Spleen (tissue), 11 donors: ENCODE data around the gene KCNQ1. TPM values are rescaled to one million over a fixed set of nuclear protein-coding genes. Genes with fewer than 3 reads are reported as not detected.

ENCODE experiments used
- DNase-seq: peaks from one replicate; pipeline ENCODE4 v3.0.0-alpha.2; 2020
- H3K27ac ChIP-seq, 8 donors: fragments of 200-600 bp; sonication (generic) in 7 of 8; 1 replicate in 4 of 8; 2 replicates in 4 of 8; pipeline versions ENCODE4 v1.5.0 to v1.8.0; 2016 to 2021; ENCODE audit warnings: inconsistent platforms in 4 of 8, mild to moderate bottlenecking in 4 of 8, moderate library complexity in 1 of 8
- H3K27me3 ChIP-seq, 7 donors: fragments of 200-600 bp; sonication (generic) in 6 of 7; replicated peaks in 1 of 7; 1 replicate in 4 of 7; 2 replicates in 3 of 7; pipeline versions ENCODE4 v1.5.0 to v1.8.0; 2016 to 2021; ENCODE audit warnings: inconsistent platforms in 3 of 7, mild to moderate bottlenecking in 1 of 7
- H3K36me3 ChIP-seq, 6 donors: fragments of 200-600 bp; sonication (generic) in 5 of 6; 1 replicate in 4 of 6; 2 replicates in 2 of 6; pipeline versions ENCODE4 v1.5.0 to v1.8.0; 2016 to 2021; ENCODE audit warnings: inconsistent platforms in 2 of 6
- H3K4me1 ChIP-seq, 6 donors: fragments of 200-600 bp; sonication (generic) in 5 of 6; 1 replicate in 3 of 6; 2 replicates in 3 of 6; pipeline versions ENCODE4 v1.5.0 to v1.8.0; 2016 to 2021; ENCODE audit warnings: inconsistent platforms in 3 of 6
- H3K4me3 ChIP-seq, 8 donors: fragments of 200-600 bp; sonication (generic) in 7 of 8; 1 replicate in 4 of 8; 2 replicates in 4 of 8; pipeline versions ENCODE4 v1.5.0 to v1.8.0; 2016 to 2021; ENCODE audit warnings: inconsistent platforms in 4 of 8, mild to moderate bottlenecking in 4 of 8, moderate library complexity in 2 of 8
- H3K9me3 ChIP-seq, 8 donors: fragments of 200-600 bp; sonication (generic) in 7 of 8; 1 replicate in 4 of 8; 2 replicates in 4 of 8; pipeline versions ENCODE4 v1.5.0 to v1.8.0; 2016 to 2021; ENCODE audit warnings: inconsistent platforms in 4 of 8
- POLR2A ChIP-seq, 3 donors: fragments of 450-650 bp; IDR thresholded peaks; one replicate each; pipeline ENCODE4 v1.5.1; 2017; ENCODE audit warnings: antibody characterized with exemption in 3 of 3, mild to moderate bottlenecking in 1 of 3
- POLR2AphosphoS5 ChIP-seq, 3 donors: sonication (generic); formaldehyde crosslinking; IDR thresholded peaks; one replicate each; pipeline ENCODE4 v1.5.1; 2017; ENCODE audit warnings: antibody characterized with exemption in 3 of 3
- WGBS, 5 donors: extraction: QIAGEN DNeasy Blood & Tissue Kit in 3 of 5; methylation state at CpG; one replicate each; pipeline versions ENCODE4 v1.1.5 to v1.1.7; 2013 to 2018; 5-methylcytosine and 5-hydroxymethylcytosine counted together
- intact Hi-C: fragments of 100-400 bp; cut with DNase I; formaldehyde crosslinking; loops from one replicate; pipeline ENCODE4 v1.15.0; 2023; ENCODE audit warnings: low total_unique reads
- polyA plus RNA-seq, 3 donors: library from polyadenylated mRNA; stranded (reverse); fragments of 200-250 nt; gene quantifications; one replicate each; pipeline ENCODE4 v1.2.1, GENCODE V29; 2013
- total RNA-seq, 7 donors: library from RNA; depleted of rRNA in 3 of 7; stranded (reverse); fragments of >200 nt in 3 of 7; fragmentation: NEBNext Ultra II Directional in 4 of 7; extraction: Animal tissue kit (Norgen Biotek cat#: 25700) in 4 of 7; gene quantifications; one replicate each; pipeline versions ENCODE4 v1.1.0 to v1.2.1, GENCODE V29; 2016 to 2021
- TF ChIP-seq, protein P1 (sequence below), 11 experiments: fragments of 200-600 bp in 7 of 11; fragments of 450-650 bp in 4 of 11; sonication (generic) in 4 of 11; IDR thresholded peaks in 8 of 11; conservative IDR thresholded peaks in 3 of 11; 1 replicate in 7 of 11; 2 replicates in 4 of 11; pipeline versions ENCODE4 v1.4.0 to v1.8.0; 2016 to 2021; ENCODE audit warnings: antibody characterized with exemption in 11 of 11, inconsistent platforms in 4 of 11, mild to moderate bottlenecking in 1 of 11
- donor health status: healthy with polysubstance abuse.
- donor health status: DM: no; HTN: no; CAD: no; lungs with moderate emphysema.
- donor health status: DM: no; HTN: no; CAD: no.
- donor health status: Bipolar disorder and iron deficiency.
- donor health status: healthy.
- donor health status: DM: no; HTN: no; CAD: no.
- donor health status: DM: yes; HTN: yes; CAD: no.

The KCNQ1 gene
- total and polyA plus RNA-seq, 10 donors = 3.3 to 21.6 (median 13.5) TPM

DNA sequence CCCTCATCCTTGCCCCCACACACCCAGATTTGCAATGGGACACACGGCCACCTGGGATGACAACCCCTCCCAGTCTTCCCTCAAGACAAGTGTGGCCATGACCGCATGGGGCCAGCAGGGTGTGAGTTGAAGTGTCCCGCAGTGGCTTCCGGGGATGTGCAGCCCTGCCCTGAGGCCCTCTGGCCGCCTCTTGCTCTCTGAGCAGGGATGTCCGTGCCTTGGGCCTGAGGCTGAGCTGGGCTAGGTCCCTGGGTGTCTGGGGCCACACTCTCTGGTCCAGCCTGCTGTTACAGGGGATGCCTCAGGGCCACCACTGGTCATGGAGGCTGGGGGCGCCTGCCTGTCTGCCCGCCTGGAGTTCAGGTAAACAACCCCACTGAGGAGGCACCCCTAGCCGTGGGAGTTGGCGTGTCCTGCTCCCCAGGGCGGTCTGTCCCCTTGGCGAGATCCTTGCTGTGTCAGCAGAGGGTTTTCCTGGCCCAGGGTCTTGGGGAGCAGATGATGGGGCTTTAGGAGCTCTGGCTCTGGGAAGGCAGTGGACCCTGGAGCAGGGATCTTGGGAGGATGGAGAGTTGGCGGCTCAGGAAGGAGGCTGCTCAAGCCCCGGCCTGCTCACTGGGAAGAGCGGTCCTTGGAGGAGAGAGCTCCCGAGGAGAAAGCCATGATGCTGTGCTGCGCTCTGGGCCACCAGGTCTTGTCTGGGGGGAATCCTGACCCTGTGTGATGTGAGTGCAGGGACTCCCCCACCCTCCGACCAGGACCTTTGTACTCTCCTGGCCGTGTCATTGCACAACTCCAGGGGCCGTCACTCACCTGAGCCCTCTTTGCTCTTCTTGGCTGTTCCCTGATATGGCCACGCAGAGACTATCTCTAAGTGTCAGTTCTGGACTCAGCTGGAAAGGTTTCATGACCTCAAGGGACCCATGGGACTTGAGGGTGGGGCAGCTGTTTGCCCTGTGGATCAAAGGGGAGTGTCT, 67.9 kb downstream of the KCNQ1 start:
- Histone ChIP-seq H3K36me3 (no peaks in the 10 kb centered on the region), H3K27ac (no peak overlapping the region), H3K9me3 (no peaks in the 10 kb centered on the region), H3K27me3 (no peaks in the 10 kb centered on the region), H3K4me3 (no peak overlapping the region), H3K4me1 (peaks cover 0 to 34% (median 11%) of the 10 kb centered on the region in 6 donors)
- WGBS, 5 donors = 85 to 93% (median 92%) methylated on average over 13 to 21 of the region's 21 CpGs
- intact Hi-C loops = no loop called here
- peak; percentile 69 for DNase-seq
- TF ChIP-seq, protein P1, sequence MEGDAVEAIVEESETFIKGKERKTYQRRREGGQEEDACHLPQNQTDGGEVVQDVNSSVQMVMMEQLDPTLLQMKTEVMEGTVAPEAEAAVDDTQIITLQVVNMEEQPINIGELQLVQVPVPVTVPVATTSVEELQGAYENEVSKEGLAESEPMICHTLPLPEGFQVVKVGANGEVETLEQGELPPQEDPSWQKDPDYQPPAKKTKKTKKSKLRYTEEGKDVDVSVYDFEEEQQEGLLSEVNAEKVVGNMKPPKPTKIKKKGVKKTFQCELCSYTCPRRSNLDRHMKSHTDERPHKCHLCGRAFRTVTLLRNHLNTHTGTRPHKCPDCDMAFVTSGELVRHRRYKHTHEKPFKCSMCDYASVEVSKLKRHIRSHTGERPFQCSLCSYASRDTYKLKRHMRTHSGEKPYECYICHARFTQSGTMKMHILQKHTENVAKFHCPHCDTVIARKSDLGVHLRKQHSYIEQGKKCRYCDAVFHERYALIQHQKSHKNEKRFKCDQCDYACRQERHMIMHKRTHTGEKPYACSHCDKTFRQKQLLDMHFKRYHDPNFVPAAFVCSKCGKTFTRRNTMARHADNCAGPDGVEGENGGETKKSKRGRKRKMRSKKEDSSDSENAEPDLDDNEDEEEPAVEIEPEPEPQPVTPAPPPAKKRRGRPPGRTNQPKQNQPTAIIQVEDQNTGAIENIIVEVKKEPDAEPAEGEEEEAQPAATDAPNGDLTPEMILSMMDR (IDR thresholded peaks at IDR 0.05 in 8 of 11, conservative IDR thresholded peaks at IDR 0.05 in 3 of 11) = no peak
- TF ChIP-seq POLR2AphosphoS5 (IDR thresholded peaks at IDR 0.05) (no peak), POLR2A (IDR thresholded peaks at IDR 0.05) (no peak)

GRCh38 chr11:2513441-2513840, 68.6 kb downstream of the KCNQ1 start:
- DNase-seq = peak; percentile 62
- Histone ChIP-seq H3K4me3 (no peak overlapping the region), H3K4me1 (peaks cover 0 to 34% (median 11%) of the 10 kb centered on the region in 6 donors), H3K27ac (no peak overlapping the region), H3K36me3 (no peaks in the 10 kb centered on the region), H3K9me3 (no peaks in the 10 kb centered on the region), H3K27me3 (no peaks in the 10 kb centered on the region)
- intact Hi-C loops = no loop called here
- 92 to 100% (median 94%) methylated on average over 4 to 6 of the region's 6 CpGs for WGBS, 5 donors
- TF ChIP-seq, protein P1 (IDR thresholded peaks at IDR 0.05 in 8 of 11, conservative IDR thresholded peaks at IDR 0.05 in 3 of 11) = no peak
- TF ChIP-seq POLR2A (IDR thresholded peaks at IDR 0.05) (no peak), POLR2AphosphoS5 (IDR thresholded peaks at IDR 0.05) (no peak)

- TF ChIP-seq POLR2AphosphoS5 (IDR thresholded peaks at IDR 0.05) = no peak
- TF ChIP-seq, protein P1 (IDR thresholded peaks at IDR 0.05 in 8 of 11, conservative IDR thresholded peaks at IDR 0.05 in 3 of 11) = no peak
- TF ChIP-seq POLR2A (IDR thresholded peaks at IDR 0.05) = no peak
- 87 to 93% (median 91%) methylated on average over 18 to 25 of the region's 25 CpGs for WGBS, 5 donors
- Histone ChIP-seq H3K27me3 (no peaks in the 10 kb centered on the region), H3K27ac (no peak overlapping the region), H3K4me1 (peaks cover 0 to 16% (median 11%) of the 10 kb centered on the region in 6 donors), H3K4me3 (no peak overlapping the region), H3K9me3 (no peaks in the 10 kb centered on the region), H3K36me3 (no peaks in the 10 kb centered on the region)
- intact Hi-C loops = no loop called here
- DNase-seq = peak; percentile 51
These were observed 70.8 kb downstream of the KCNQ1 start for GRCh38 chr11:2515401-2516275.
